Measurements from ENCODE around the gene GNA15.

GRCh38 chr19:3163230-3163886 is 27.5 kb downstream of the GNA15 start:
- TF ChIP-seq EZH2phosphoT487 (conservative IDR thresholded peaks at IDR 0.05; ENCODE audit: low read length) (no peak), CTCF (IDR thresholded peaks at IDR 0.05; ENCODE audit: insufficient read depth, low read length, poor library complexity, severe bottlenecking) (peak; percentile 86)
